HS-27A (cell line): ENCODE measurements around the gene RTEL1.
A peak's percentile ranks its signal among the peaks of the same experiment; 100 is the strongest.
"Not testable (repeated sequence)": the region's sequence is repeated elsewhere in the genome, so short reads cannot be mapped to it uniquely, and the experiment has no call there.

ENCODE experiments used
- DNase-seq: peaks from one replicate; pipeline ENCODE4 v3.0.0-alpha.2; 2012; ENCODE audit warnings: low read depth, missing footprints

Gene RTEL1

DNA sequence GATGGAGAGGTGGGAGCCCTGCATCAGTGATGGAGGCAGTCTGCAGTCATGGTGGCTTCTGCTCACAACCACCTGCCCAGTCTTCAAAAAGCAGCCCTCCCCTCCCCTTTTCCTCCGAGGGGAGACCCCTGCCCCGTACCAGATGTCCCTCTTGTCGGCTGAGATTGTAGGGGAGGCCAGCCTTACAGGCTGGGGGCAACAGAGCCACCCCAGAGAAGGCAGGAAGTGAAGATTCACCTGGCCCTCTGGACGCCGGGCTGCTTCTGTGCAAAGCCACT is 42.9 kb downstream of the RTEL1 start:
- DNase-seq, result no peak

DNA sequence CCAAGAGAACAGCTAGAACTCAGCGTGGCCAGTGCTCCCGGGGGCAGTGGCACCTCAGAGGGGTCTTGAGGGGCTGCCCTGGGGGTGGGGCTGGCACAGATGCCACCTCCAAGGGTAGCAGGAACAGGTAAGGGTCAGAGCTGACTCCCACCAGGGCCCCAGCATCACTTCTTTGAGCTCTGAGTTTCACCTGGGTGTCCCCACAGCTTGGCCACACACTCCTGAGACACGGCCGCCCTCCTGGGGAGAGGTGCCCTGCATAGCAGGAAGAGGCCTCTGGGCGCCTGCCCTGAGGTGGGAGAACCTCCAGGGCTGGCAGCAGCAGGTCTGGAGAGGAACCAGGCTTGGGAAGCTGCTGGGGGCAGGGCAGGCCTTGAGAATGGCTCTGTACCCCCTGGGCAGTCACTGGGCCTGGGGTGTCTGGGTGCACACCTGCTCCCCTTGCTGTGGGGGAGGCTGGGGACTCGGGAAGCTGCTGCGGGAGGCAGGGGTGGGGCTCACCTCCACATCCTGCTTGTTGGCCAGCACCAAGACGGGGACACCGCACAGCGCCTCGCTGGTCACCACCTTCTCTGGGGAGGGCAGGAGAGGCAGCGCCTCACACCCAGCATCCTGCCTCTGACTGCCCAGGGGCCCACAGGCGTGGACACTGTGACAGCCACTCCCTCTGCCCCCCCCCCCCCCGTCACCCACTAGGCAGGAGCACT is 43.4 kb downstream of the RTEL1 start:
- no peak for DNase-seq

- no peak for DNase-seq
Measured at GRCh38 chr20:63702036-63702665, 44.0 kb downstream of the RTEL1 start.

DNA sequence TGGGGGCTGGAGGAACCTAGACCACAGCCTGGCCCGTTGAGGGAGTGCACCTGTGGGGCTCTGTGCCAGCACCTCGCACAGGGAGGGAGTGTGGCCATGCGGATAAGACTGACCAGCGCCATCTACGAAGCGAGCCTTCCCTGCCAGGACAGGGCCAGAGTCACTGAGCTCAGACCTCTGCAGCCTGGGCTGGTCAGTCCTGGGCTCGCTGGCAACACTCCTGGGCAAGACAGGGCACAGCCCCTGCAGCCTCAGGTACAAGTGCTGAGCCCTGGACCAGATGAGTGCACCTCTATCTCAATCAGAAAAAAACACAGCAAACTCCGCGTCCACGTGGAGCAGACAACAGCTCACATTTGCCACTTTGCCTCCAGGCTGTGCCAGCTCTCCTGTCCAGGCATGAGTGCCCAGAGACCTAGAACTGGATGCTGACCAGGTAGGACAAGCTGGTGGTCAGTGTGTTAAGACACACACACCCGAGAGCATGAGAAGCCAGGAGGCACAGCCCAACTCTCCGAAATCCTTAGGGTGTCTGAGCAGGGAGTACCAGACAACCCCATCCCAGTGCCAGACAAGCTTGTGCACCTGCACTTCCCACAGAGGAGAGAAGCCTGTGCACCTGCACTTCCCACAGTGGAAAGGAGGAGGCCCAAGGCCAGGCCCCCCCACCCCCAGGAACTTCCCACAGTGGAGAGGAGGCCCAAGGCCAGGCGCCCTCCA is 44.8 kb downstream of the RTEL1 start:
- DNase-seq, result no peak

DNA sequence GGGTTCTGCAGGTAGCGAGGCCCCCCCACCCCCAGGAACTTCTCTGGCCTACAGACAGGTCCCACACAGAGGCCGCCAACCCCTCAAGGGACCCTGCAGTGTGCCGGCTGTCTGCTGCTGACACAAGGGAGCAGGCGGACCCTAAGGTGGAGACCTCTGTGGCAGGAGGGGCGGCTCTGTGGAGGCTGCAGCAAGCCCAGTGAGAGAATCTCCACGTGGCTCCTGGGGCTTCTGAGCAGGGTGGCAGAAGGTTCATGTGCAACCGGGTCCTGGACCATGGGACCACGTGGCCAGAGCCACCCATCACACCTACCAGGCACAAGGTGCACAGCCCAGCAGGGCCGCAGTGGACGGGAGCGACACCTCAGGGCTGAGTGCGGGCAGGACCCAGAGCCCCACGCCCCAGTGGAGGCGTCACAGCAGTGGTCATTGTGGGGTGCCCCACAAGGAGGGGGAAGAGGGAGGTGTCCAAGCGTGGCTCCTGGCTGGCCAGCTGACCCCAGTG is 45.4 kb downstream of the RTEL1 start:
- no peak for DNase-seq

GRCh38 chr20:63703976-63704748 is 46.0 kb downstream of the RTEL1 start:
- DNase-seq, result no peak

DNA sequence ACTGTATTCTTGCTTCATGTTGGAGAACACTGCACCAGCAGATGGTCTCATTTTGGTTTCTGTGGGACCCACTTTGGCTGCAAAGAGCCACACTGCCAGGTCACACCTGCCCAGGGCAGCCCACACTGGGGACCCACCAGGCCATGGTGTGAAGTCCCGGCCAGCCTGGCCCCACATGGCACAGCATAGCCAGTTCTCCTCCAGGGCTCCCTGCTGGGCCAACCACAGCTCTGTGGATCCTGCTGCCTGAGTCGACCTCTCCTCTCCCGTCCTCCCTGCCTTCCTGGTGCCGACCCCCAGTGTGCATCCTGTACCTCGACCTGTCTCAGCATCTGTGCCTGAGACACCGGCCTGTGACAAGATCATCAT is 46.6 kb downstream of the RTEL1 start:
- no peak for DNase-seq

DNA sequence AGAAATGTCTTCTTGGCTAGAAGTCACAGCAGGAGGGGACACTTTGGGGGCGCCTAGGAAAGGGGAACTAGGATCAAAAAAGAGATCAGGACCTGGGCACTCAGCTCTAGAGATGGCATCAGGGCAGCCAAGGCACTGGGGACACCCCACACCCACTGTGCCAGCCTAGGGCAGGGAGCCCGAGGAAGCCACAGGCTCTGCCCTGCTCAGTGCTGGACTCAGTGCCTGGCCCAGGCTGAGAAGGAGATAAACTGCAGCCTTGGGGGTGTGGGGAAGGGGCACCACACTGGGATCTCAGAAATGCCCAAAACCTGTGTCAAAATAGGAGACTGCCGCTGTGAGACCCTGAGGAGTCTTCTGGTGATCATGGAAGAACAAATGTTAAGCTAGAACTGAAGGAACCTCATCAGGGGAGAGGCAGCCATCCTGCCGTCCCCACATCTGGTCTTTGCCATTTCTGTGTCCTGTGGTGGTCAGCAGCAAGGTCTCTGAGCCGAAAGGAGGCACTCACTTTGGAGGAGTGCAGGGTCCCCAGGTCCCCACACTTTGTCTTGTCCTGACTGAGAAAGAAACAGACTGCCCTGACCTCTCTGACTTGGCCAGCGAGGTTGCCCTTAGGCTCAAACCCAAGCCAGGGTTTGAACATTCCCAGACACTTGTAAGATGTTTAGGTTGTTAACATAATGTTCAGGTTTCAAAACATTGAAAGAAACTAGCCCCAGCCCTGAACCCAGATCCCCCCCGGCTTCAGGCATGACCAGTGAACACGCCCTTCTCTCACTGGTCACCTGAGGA is 47.3 kb downstream of the RTEL1 start:
- no peak for DNase-seq

GRCh38 chr20:63706027-63706695 is 48.0 kb downstream of the RTEL1 start:
- no peak for DNase-seq

GRCh38 chr20:63706852-63707557 is 48.9 kb downstream of the RTEL1 start:
- no peak for DNase-seq

GRCh38 chr20:63707558-63708300 is 49.6 kb downstream of the RTEL1 start, which contains the start of the genes ARFRP1 and ZGPAT:
ARFRP1 (minus strand) TSS chr20:63707976; CDS start chr20:63707091, 885 bp downstream.
ZGPAT (plus strand) TSS chr20:63708039; CDS start chr20:63708581, 542 bp downstream.
- DNase-seq, result peak; percentile 48

- no peak for DNase-seq
Measured at GRCh38 chr20:63708301-63709148, 50.4 kb downstream of the RTEL1 start.

DNA sequence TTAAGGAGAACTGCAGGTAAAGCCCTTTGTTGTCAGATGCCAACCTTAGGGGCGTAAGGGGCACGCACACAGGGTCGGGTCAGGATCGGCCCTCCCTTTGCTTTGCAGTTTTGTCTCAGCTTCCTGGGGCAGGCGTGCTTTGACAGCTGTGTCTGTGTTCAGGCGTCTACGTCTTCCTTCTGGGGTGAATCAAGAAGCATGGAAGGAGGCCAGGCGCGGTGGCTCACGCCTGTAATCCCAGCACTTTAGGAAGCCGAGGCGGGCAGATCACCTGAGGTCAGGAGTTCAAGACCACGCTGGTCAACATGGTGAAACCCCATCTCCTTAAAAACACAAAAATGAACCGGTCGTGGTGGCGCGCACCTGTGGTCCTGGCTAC is 51.0 kb downstream of the RTEL1 start:
- DNase-seq, result no peak

DNA sequence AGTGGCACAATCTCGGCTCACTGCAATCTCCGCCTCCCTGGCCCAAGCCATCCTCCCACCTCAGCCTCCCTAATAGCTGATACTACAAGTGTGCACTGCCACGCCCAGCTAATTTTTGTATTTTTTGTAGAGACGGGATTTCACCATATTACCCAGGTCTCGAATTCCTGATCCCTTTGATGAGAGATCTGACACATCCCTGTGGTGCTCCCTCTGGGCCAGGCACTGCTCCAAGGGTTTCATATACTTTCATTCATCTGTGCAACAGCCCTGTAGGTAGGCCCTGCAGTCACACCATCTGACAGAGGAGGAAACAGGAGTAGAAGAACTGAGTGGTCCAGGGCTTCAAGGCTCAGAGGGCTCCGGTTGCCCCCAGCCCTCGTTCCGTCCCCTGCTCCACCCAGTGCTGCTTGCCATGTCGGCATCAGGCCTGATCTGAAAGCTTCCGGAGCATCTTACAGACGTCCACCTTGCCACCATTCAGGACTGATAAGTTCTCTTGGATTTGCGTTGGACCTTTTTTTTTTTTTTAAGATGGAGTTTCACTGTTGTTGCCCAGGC is 53.1 kb downstream of the RTEL1 start:
- no peak for DNase-seq

DNA sequence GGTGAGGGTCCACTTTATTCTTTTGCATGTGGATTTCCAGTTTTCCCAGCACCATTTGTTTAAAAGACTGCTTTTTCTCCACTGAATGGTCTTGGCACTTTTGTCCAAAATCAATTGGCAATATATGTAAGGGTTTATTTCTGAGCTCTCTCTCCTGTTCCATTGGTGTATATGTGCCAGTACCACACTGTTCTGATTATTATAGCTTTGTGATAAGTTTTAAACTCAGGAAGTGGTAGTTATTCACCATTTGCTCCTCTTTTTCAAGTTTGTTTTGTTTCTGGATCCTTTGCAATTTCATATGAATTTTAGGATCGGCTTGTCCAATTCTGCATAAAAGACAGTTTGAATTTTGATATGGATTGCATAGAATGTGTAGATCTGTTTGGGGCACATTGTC is 54.1 kb downstream of the RTEL1 start:
- no peak for DNase-seq

DNA sequence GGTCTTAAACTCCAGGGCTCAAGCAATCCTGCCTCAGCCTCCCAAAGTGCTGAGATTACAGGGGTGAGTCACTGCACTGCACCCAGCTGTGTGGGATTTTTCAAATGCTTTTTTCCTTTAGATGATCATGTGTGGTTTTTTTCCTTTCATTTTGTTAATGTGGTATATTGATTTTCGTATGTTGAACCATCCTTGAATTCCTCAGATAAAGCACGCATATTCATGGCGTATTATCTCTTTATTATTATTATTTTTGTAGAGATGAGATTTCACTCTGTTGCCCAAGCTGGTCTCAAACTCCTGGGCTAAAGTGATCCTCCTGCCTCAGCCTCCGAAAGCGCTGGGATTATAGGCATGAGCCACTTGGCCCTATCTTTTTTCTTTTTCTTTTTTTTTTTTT is 56.7 kb downstream of the RTEL1 start:
- DNase-seq, result no peak

DNA sequence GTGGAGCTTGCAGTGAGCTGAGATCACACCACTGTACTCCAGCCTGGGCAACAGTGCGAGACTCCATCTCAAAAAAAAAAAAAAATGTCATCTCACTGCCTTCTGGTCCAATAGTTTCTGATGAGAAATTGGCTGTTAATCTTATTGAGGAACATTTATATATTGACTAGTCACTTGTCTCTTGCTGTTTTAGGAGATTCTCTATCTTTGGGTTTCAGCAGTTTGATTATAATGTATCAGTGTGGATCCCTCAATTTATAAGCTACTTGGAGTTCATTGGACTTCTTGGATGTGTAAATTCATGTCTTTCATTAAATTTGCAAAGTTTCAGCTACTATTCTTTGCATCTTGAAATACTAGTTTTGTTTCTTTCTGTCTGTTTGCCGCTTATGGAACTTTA is 60.9 kb downstream of the RTEL1 start:
- DNase-seq, result no peak

- DNase-seq, result not testable (repeated sequence)
Measured at GRCh38 chr20:63722967-63723622, 65.0 kb downstream of the RTEL1 start.
